ENCODE results near the gene KCND3. TPM values are rescaled to one million over a fixed set of nuclear protein-coding genes. Genes with fewer than 3 reads are reported as not detected.

The KCND3 gene
- total and polyA plus RNA-seq, 2 of the 4 experiments (the other 2 are of a cell fraction), result under 0.01 to 0.03 TPM

DNA sequence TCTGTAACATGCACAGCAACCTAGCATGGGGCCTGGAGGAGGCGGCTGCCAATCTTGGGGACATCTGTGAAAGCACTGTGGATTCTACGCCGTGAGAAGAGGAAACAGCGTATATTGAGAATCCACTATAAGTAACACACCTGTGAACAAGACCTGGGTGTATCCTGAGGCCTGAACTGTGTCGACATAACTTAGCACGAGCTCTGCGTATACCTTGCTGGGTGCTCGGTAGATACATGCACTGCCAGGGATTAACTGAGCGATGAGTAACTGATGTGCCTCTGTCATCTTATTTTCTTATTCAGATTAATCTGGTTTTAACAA is 175.2 kb downstream of the KCND3 start:
- WGBS, 2 experiments (ENCODE audit: extremely low coverage in 2 of 2, insufficient read length in 1 of 2), result 77% methylated on average over 4 of the region's 9 CpGs; no CpG with 5 or more reads in 1 of the 2 experiments
- H3K27ac ChIP-seq (ENCODE audit: insufficient read depth, low read length), result no peak overlapping the region
- no peak overlapping the region for H2AK9ac ChIP-seq (replicated peaks; ENCODE audit: low read depth, low read length, poor library complexity)
- no peak overlapping the region for H3K4ac ChIP-seq (ENCODE audit: low read depth, low read length)
- intact Hi-C loops (cut with micrococcal nuclease) (no loop called here), in situ Hi-C loops (cut with MboI; ENCODE audit: low sequenced_read_pairs) (no loop called here), dilution Hi-C loops (cut with HindIII; ENCODE audit: low sequenced_read_pairs, unreplicated experiment) (no loop called here)
- no peak overlapping the region for H3K4me2 ChIP-seq (ENCODE audit: low read depth, low read length)
- no peak overlapping the region for H4K5ac ChIP-seq (ENCODE audit: low read depth, low read length)
- H3K9ac ChIP-seq (ENCODE audit: low read depth, low read length), result no peak overlapping the region
- no peak overlapping the region for H3K14ac ChIP-seq (replicated peaks; ENCODE audit: low read depth, low read length)
- H2BK20ac ChIP-seq (ENCODE audit: low read depth, low read length), result no peak overlapping the region
- no peak for ATAC-seq (ENCODE audit: low read depth)
- no peak overlapping the region for H4K91ac ChIP-seq (ENCODE audit: insufficient read depth, low read depth, low read length)
- no peak overlapping the region for H3K23ac ChIP-seq (ENCODE audit: low read depth, low read length)
- no peaks in the 10 kb centered on the region for H3K4me1 ChIP-seq (ENCODE audit: control insufficient read depth, insufficient read depth, low read length)
- no peaks in the 10 kb centered on the region for H3K79me1 ChIP-seq (ENCODE audit: low read depth in 1 of 2, low read length in 2 of 2)
- DNase-seq, result no peak
- H4K20me1 ChIP-seq (ENCODE audit: insufficient read depth, low read length), result no peaks in the 10 kb centered on the region
- no peak overlapping the region for H3K4me3 ChIP-seq (ENCODE audit: insufficient read depth, low read depth, low read length)
- H2BK120ac ChIP-seq (ENCODE audit: low read depth, low read length), result no peak overlapping the region
- TF ChIP-seq, protein P1, sequence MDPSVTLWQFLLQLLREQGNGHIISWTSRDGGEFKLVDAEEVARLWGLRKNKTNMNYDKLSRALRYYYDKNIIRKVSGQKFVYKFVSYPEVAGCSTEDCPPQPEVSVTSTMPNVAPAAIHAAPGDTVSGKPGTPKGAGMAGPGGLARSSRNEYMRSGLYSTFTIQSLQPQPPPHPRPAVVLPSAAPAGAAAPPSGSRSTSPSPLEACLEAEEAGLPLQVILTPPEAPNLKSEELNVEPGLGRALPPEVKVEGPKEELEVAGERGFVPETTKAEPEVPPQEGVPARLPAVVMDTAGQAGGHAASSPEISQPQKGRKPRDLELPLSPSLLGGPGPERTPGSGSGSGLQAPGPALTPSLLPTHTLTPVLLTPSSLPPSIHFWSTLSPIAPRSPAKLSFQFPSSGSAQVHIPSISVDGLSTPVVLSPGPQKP (IDR thresholded peaks at IDR 0.05; ENCODE audit: borderline replicate concordance, low read depth, low read length), result no peak
- no peak for TF ChIP-seq CEBPB (IDR thresholded peaks at IDR 0.05; ENCODE audit: low read depth, low read length)
- no peak for TF ChIP-seq MAFK (IDR thresholded peaks at IDR 0.05; ENCODE audit: low read depth, low read length)
- no peak for TF ChIP-seq SMC3 (IDR thresholded peaks at IDR 0.05; ENCODE audit: low read depth, low read length)
- TF ChIP-seq RAD21 (IDR thresholded peaks at IDR 0.05; ENCODE audit: low read length), result no peak
- no peak for TF ChIP-seq USF2 (IDR thresholded peaks at IDR 0.05; ENCODE audit: low read depth, low read length)
- no peak for TF ChIP-seq MXI1 (IDR thresholded peaks at IDR 0.05; ENCODE audit: borderline replicate concordance, low read depth, low read length)
- no peak for TF ChIP-seq FOS (IDR thresholded peaks at IDR 0.05; ENCODE audit: low read depth, low read length)
- no peak for TF ChIP-seq RFX5 (IDR thresholded peaks at IDR 0.05; ENCODE audit: low read depth, low read length)
- no peak for TF ChIP-seq POLR2A (IDR thresholded peaks at IDR 0.05; ENCODE audit: low read depth, low read length)
- no peak for TF ChIP-seq MAZ (IDR thresholded peaks at IDR 0.05; ENCODE audit: borderline replicate concordance, low read depth, low read length)
- H3K36me3 ChIP-seq (ENCODE audit: control insufficient read depth, insufficient read depth, low read length), result no peaks in the 10 kb centered on the region
- peaks cover 17% of the 10 kb centered on the region for H3K27me3 ChIP-seq (ENCODE audit: control insufficient read depth, insufficient read depth, low read length)
- H4K8ac ChIP-seq (ENCODE audit: low read depth in 2 of 2, low read length in 2 of 2), result no peak overlapping the region
- H2BK15ac ChIP-seq (ENCODE audit: low read depth, low read length), result no peak overlapping the region
- no peak overlapping the region for H3K18ac ChIP-seq (ENCODE audit: low read depth, low read length)
- POLR2A ChIA-PET (ENCODE audit: unreplicated experiment), result interaction anchor here (0.6 kb wide), 2 partner anchors 12 to 40 kb away, joined by 3 read pairs; no protein-coding TSS in a partner anchor
- H3K56ac ChIP-seq (ENCODE audit: extremely low read depth, insufficient read depth, low read length), result no peak overlapping the region
- no peak overlapping the region for H2BK5ac ChIP-seq (ENCODE audit: low read depth, low read length, poor library complexity, severe bottlenecking)
- no peaks in the 10 kb centered on the region for H3K9me3 ChIP-seq (ENCODE audit: control insufficient read depth, insufficient read depth, low read length)
- no peak overlapping the region for H2AFZ ChIP-seq (replicated peaks; ENCODE audit: low read length, poor library complexity)
- no peak overlapping the region for H2AK5ac ChIP-seq (ENCODE audit: low read depth, low read length)
- CTCF ChIA-PET, result no interaction called here
- no peaks in the 10 kb centered on the region for H3K9me1 ChIP-seq (ENCODE audit: insufficient read depth, low read length)
- BruUV-seq (replicated peaks), result no TSS peak

Data from IMR-90 (cell line).